Mesenchymal stem cell (in vitro differentiated cells and primary cell): ENCODE results near the gene KRT76.

Source experiments
- DNase-seq: peaks from one replicate; pipeline ENCODE4 v3.0.0-alpha.2; 2013
- H2AFZ ChIP-seq: one replicate; pipeline ENCODE4 v1.6.1; 2013; ENCODE audit warnings: low read depth, mild to moderate bottlenecking, control low read depth, inconsistent platforms, low read length, moderate library complexity
- H2AK5ac ChIP-seq: 2 replicates; pipeline ENCODE4 v1.6.1; 2013; ENCODE audit warnings: low read length, moderate library complexity, mild to moderate bottlenecking, inconsistent platforms; ENCODE audit not compliant: severe bottlenecking
- H2BK120ac ChIP-seq: one replicate; pipeline ENCODE4 v1.6.1; 2013; ENCODE audit warnings: low read depth, mild to moderate bottlenecking, inconsistent platforms, low read length, moderate library complexity
- H2BK12ac ChIP-seq, 2 experiments: one replicate each; pipeline ENCODE4 v1.6.1; 2013; ENCODE audit warnings: inconsistent platforms in 2 of 2, low read length in 2 of 2, mild to moderate bottlenecking in 2 of 2, moderate library complexity in 2 of 2, control low read depth in 1 of 2
- H2BK15ac ChIP-seq: one replicate; pipeline ENCODE4 v1.6.1; 2013; ENCODE audit warnings: mild to moderate bottlenecking, low read depth, inconsistent platforms; ENCODE audit not compliant: poor library complexity, severe bottlenecking
- H2BK5ac ChIP-seq: 2 replicates; pipeline ENCODE4 v1.6.1; 2013; ENCODE audit warnings: low read depth, mild to moderate bottlenecking, low read length, control low read depth, inconsistent platforms; ENCODE audit not compliant: poor library complexity, severe bottlenecking
- H3K14ac ChIP-seq, 2 experiments: one replicate each; pipeline ENCODE4 v1.6.1; 2013; ENCODE audit warnings: inconsistent platforms in 2 of 2, low read length in 2 of 2, control low read depth in 1 of 2, mild to moderate bottlenecking in 1 of 2, moderate library complexity in 1 of 2
- H3K18ac ChIP-seq, 2 experiments: one replicate each; pipeline ENCODE4 v1.6.1; 2013; ENCODE audit warnings: inconsistent platforms in 2 of 2, low read length in 2 of 2, control low read depth in 1 of 2, low read depth in 1 of 2, mild to moderate bottlenecking in 1 of 2
- H3K23ac ChIP-seq, 2 experiments: one replicate each; pipeline ENCODE4 v1.6.1; 2013; ENCODE audit warnings: inconsistent platforms in 2 of 2, low read length in 2 of 2, mild to moderate bottlenecking in 2 of 2, moderate library complexity in 2 of 2, control low read depth in 1 of 2
- H3K27ac ChIP-seq: 2 replicates; pipeline ENCODE4 v1.5.1; 2013; ENCODE audit warnings: mild to moderate bottlenecking, moderate library complexity, low read length, control low read depth, inconsistent platforms; ENCODE audit not compliant: poor library complexity, severe bottlenecking
- H3K27me3 ChIP-seq, 2 experiments: 2 replicates each; pipeline versions ENCODE4 v1.6.1 to v1.7.0; 2013; ENCODE audit warnings: low read length in 2 of 2, mild to moderate bottlenecking in 2 of 2, moderate library complexity in 2 of 2, control low read depth in 1 of 2, inconsistent platforms in 1 of 2; ENCODE audit not compliant: control insufficient read depth in 1 of 2, insufficient read depth in 1 of 2
- H3K36me3 ChIP-seq, 2 experiments: 2 replicates each; pipeline versions ENCODE4 v1.6.1 to v1.7.0; 2013; ENCODE audit warnings: low read length in 2 of 2, control low read depth in 1 of 2, inconsistent platforms in 1 of 2, low read depth in 1 of 2, mild to moderate bottlenecking in 1 of 2; ENCODE audit not compliant: insufficient read depth in 2 of 2, control insufficient read depth in 1 of 2
- H3K4ac ChIP-seq, 2 experiments: one replicate each; pipeline ENCODE4 v1.6.1; 2013; ENCODE audit warnings: inconsistent platforms in 2 of 2, low read length in 2 of 2, mild to moderate bottlenecking in 2 of 2, moderate library complexity in 2 of 2, control low read depth in 1 of 2, low read depth in 1 of 2
- H3K4me1 ChIP-seq: 2 replicates; pipeline ENCODE4 v1.6.1; 2013; ENCODE audit warnings: low read depth, low read length, control low read depth; ENCODE audit not compliant: control insufficient read depth, insufficient read depth
- H3K4me2 ChIP-seq: 2 replicates; pipeline ENCODE4 v1.6.1; 2013; ENCODE audit warnings: low read length, mild to moderate bottlenecking, inconsistent platforms; ENCODE audit not compliant: poor library complexity, severe bottlenecking
- H3K4me3 ChIP-seq, 2 experiments: 2 replicates each; pipeline versions ENCODE4 v1.5.1 to v1.7.0; 2013; ENCODE audit warnings: low read length in 2 of 2, mild to moderate bottlenecking in 2 of 2, control low read depth in 1 of 2, low read depth in 1 of 2; ENCODE audit not compliant: insufficient read depth in 1 of 2
- H3K79me1 ChIP-seq: replicated peaks from 2 replicates; pipeline ENCODE4 v1.6.1; 2013; ENCODE audit warnings: mild to moderate bottlenecking, control low read depth, low read length, inconsistent platforms; ENCODE audit not compliant: poor library complexity, severe bottlenecking
- H3K9ac ChIP-seq: 2 replicates; pipeline ENCODE4 v1.7.0; 2013; ENCODE audit warnings: mild to moderate bottlenecking, low read length, moderate library complexity
- H3K9me3 ChIP-seq: 2 replicates; pipeline ENCODE4 v1.7.0; 2013; ENCODE audit warnings: mild to moderate bottlenecking, low read length; ENCODE audit not compliant: control insufficient read depth
- H4K8ac ChIP-seq: one replicate; pipeline ENCODE4 v1.6.1; 2013; ENCODE audit warnings: inconsistent platforms, mild to moderate bottlenecking, low read length, moderate library complexity
- H4K91ac ChIP-seq: one replicate; pipeline ENCODE4 v1.6.1; 2013; ENCODE audit warnings: mild to moderate bottlenecking, low read length, inconsistent platforms
- WGBS: methylation state at CpG from one replicate; pipeline ENCODE4 v1.1.7; 2013; ENCODE audit warnings: mixed read lengths; 5-methylcytosine and 5-hydroxymethylcytosine counted together

The KRT76 gene

DNA sequence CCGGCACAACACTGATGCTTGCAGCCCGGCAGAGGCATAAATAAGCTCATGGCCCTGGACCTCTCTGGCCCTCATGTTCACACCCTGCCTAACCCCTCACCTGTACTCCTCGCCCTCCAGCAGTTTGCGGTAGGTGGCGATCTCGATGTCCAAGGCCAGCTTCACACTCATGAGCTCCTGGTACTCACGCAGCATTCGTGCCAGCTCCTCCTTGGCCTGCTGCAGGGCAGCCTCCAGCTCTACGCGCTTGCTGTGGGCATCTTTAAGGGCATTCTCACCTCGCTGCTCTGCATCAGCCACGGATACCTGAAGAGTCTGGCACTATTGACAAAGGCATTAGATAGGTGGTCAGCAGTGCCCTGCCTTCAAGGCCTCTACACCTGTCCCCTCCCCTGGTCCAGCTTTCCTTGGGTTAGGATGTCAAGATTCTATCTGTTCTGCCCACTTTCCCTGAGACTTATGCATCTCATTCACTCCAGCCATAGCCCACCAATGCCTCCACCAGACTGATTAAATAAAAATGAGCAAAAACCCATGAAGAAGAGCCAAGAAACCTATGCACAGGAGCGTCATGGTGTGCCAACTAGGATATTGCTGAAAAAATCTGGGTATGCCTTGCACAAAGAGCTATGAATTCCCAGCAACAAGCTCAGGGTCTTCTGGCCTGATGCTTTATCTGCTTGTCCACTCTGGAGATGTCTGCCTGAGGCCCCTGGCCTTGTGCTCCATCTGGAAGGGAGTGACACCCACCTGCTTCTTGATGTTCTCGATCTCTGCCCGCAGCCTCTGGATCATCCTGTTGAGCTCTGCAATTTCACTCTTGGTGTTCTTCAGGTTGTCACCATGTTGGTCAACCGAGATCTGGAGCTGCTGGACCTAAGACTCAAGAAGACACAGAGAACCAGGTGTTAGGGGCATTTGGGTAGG is 30.7 kb upstream of the KRT76 start:
- H4K91ac ChIP-seq: no peak overlapping the region
- no peak overlapping the region for H3K4me2 ChIP-seq
- WGBS: 71% methylated on average over 16 of the region's 16 CpGs
- no peaks in the 10 kb centered on the region for H3K36me3 ChIP-seq
- no peak overlapping the region for H2BK15ac ChIP-seq
- no peak overlapping the region for H2BK120ac ChIP-seq
- H2AFZ ChIP-seq: no peak overlapping the region
- H3K9ac ChIP-seq: no peak overlapping the region
- peaks cover 17% of the 10 kb centered on the region for H3K4me1 ChIP-seq
- no peak overlapping the region for H2AK5ac ChIP-seq
- H3K4me3 ChIP-seq: no peak overlapping the region
- no peak overlapping the region for H2BK12ac ChIP-seq
- H3K4ac ChIP-seq: no peak overlapping the region
- H3K23ac ChIP-seq: no peak overlapping the region
- H2BK5ac ChIP-seq: no peak overlapping the region
- H3K79me1 ChIP-seq: no peaks in the 10 kb centered on the region
- no peaks in the 10 kb centered on the region for H3K9me3 ChIP-seq
- no peak for DNase-seq
- H4K8ac ChIP-seq: no peak overlapping the region
- no peak overlapping the region for H3K18ac ChIP-seq
- H3K27ac ChIP-seq: no peak overlapping the region
- peaks cover 19 to 84% of the 10 kb centered on the region in 2 experiments for H3K27me3 ChIP-seq
- no peak overlapping the region for H3K14ac ChIP-seq

DNA sequence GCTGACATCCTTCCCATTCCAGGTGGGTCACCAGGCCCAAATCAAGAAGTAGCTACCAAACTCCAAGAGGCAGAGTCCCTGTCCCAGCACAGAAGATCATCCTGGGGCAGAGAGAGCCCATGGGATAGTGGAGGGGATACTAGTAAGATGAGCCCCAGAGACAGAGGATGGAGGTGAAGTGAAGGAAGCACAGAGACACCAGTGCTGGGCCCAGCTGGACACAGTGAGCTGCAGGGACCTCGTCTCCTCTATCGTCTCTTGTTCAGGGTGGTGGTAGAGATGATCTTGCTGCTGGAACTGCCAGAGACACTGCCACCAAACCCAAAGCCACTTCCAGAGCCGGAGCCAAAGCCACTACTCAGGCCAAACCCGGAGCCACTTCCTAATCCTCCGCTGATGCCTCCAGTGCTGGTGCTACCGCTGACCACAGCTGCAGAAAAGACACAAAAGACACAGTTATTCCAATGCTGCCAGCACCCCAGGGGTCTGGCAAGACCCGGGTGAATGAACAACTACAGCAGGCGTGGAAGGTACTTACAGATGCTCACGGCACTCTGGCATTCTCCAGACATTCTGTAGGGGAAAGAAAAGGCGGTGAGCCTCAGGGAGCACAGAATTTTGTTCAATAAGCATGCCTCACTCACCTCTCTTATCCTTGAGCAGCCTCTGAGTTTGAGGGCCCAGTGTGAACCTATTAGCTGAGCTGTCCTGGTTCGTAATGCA is 29.8 kb upstream of the KRT76 start:
- no peak overlapping the region for H4K91ac ChIP-seq

DNA sequence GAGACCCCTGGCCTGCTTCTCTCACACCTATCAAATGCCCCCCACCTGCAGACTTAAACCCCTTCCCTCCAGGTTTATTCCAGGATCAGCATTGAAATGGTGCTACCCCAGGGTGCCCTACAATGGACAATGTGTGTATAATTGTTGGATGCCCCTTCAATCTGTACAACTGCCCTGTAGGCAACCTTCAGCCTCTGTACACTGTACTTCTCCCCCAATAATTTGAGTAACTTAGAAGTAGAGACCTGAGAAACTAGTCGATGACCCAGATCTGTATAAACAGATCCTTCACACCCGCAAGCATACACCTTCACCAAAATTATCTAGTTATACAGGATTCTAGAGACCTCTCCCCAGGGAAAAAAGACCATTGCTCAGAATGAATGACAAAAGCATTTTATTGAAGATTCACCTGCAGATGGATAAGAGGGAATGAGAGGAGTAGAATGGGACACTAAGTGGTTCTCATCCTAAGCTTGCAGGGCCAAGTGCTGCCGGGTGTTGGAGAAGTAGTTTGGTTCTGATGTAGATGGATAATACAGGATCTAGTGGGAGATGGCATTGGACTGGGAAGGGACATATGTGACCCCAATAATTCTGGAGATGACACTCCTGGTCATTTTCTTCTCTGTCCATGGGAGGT is 29.1 kb upstream of the KRT76 start:
- H3K9ac ChIP-seq: no peak overlapping the region
- no peak overlapping the region for H3K4me3 ChIP-seq
- H4K91ac ChIP-seq: no peak overlapping the region
- no peak overlapping the region for H2AFZ ChIP-seq
- no peak overlapping the region for H3K18ac ChIP-seq
- H2BK15ac ChIP-seq: no peak overlapping the region
- no peak overlapping the region for H3K27ac ChIP-seq
- WGBS: 89% methylated on average over 3 of the region's 3 CpGs
- peaks cover 26 to 81% of the 10 kb centered on the region in 2 experiments for H3K27me3 ChIP-seq
- no peak overlapping the region for H2BK5ac ChIP-seq
- peaks cover 17% of the 10 kb centered on the region for H3K4me1 ChIP-seq
- no peak overlapping the region for H3K4ac ChIP-seq
- no peak overlapping the region for H2AK5ac ChIP-seq
- H3K14ac ChIP-seq: no peak overlapping the region
- H4K8ac ChIP-seq: no peak overlapping the region
- no peak overlapping the region for H2BK12ac ChIP-seq
- DNase-seq: no peak
- H3K79me1 ChIP-seq: no peaks in the 10 kb centered on the region
- no peak overlapping the region for H3K23ac ChIP-seq
- no peaks in the 10 kb centered on the region for H3K36me3 ChIP-seq
- H3K4me2 ChIP-seq: no peak overlapping the region
- H3K9me3 ChIP-seq: no peaks in the 10 kb centered on the region
- no peak overlapping the region for H2BK120ac ChIP-seq

More for the DNA sequence above, 29.8 kb upstream of the KRT76 start:
- H2BK120ac ChIP-seq: no peak overlapping the region
- H3K27ac ChIP-seq: no peak overlapping the region
- H3K4me1 ChIP-seq: peaks cover 17% of the 10 kb centered on the region
- no peak overlapping the region for H3K4me3 ChIP-seq
- no peak overlapping the region for H2AK5ac ChIP-seq
- H3K4me2 ChIP-seq: no peak overlapping the region
- DNase-seq: no peak
- H3K79me1 ChIP-seq: no peaks in the 10 kb centered on the region
- no peak overlapping the region for H2BK5ac ChIP-seq
- H3K14ac ChIP-seq: no peak overlapping the region
- no peak overlapping the region for H3K4ac ChIP-seq
- no peaks in the 10 kb centered on the region for H3K9me3 ChIP-seq
- H4K8ac ChIP-seq: no peak overlapping the region
- H3K9ac ChIP-seq: no peak overlapping the region
- no peak overlapping the region for H3K18ac ChIP-seq
- 82% methylated on average over 11 of the region's 11 CpGs for WGBS
- H3K23ac ChIP-seq: no peak overlapping the region
- H2AFZ ChIP-seq: no peak overlapping the region
- H2BK12ac ChIP-seq: no peak overlapping the region
- no peak overlapping the region for H2BK15ac ChIP-seq
- H3K27me3 ChIP-seq: peaks cover 21 to 85% of the 10 kb centered on the region in 2 experiments
- no peaks in the 10 kb centered on the region for H3K36me3 ChIP-seq

DNA sequence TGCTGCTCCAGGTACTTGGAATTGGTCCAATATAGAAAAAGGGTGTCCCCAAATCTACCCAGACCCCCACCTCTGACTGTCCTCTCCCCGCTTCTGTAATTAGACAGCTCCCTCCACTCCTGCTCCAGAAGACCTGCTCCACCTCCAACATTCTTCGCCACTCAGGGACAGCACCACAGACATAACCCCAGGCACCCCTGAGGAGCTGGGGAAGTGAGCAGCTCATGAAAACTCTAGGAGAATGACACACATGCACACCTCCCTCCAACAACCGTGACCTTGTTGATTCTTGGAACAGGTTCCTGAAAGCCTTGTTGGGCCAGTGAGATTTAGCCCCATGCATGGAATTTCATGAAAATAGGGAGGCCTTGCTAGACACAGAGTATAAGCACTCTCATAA is 28.6 kb upstream of the KRT76 start:
- Histone ChIP-seq H2BK12ac (no peak overlapping the region), H2BK120ac (no peak overlapping the region), H3K9ac (no peak overlapping the region), H3K4me2 (no peak overlapping the region), H3K79me1 (no peaks in the 10 kb centered on the region), H3K14ac (no peak overlapping the region), H2AFZ (no peak overlapping the region), H3K23ac (no peak overlapping the region), H3K27ac (no peak overlapping the region), H2AK5ac (no peak overlapping the region), H3K4me1 (peaks cover 17% of the 10 kb centered on the region), H4K8ac (no peak overlapping the region), H3K4me3 (no peak overlapping the region), H2BK15ac (no peak overlapping the region), H3K27me3 (peaks cover 26 to 75% of the 10 kb centered on the region in 2 experiments), H2BK5ac (no peak overlapping the region), H3K18ac (no peak overlapping the region), H3K4ac (no peak overlapping the region), H4K91ac (no peak overlapping the region), H3K9me3 (no peaks in the 10 kb centered on the region), H3K36me3 (no peaks in the 10 kb centered on the region)
- 74% methylated on average over 3 of the region's 3 CpGs for WGBS
- no peak for DNase-seq
